Ishikawa (cell line): ENCODE measurements around the gene NOS3.

Experiments
- CEBPB ChIP-seq: IDR thresholded peaks from 2 replicates; pipeline ENCODE4 v1.6.1; 2012
- CREB1 ChIP-seq: IDR thresholded peaks from 2 replicates; pipeline ENCODE4 v1.6.1; 2012; ENCODE audit warnings: low read depth
- EGR1 ChIP-seq: IDR thresholded peaks from 2 replicates; pipeline ENCODE4 v1.6.1; 2012
- EP300 ChIP-seq: IDR thresholded peaks from 2 replicates; pipeline ENCODE4 v1.6.1; 2012; ENCODE audit warnings: borderline replicate concordance
- FOXM1 ChIP-seq: IDR thresholded peaks from 2 replicates; pipeline ENCODE4 v1.6.1; 2012; ENCODE audit warnings: low read depth, borderline replicate concordance
- MAX ChIP-seq: IDR thresholded peaks from 2 replicates; pipeline ENCODE4 v1.6.1; 2012
- NFIC ChIP-seq: IDR thresholded peaks from 2 replicates; pipeline ENCODE4 v1.6.1; 2012
- RAD21 ChIP-seq: IDR thresholded peaks from 2 replicates; pipeline ENCODE4 v1.6.1; 2012; ENCODE audit warnings: low read depth
- REST ChIP-seq: IDR thresholded peaks from 2 replicates; pipeline ENCODE4 v1.6.1; 2012; ENCODE audit warnings: low read depth, mild to moderate bottlenecking
- TAF1 ChIP-seq: IDR thresholded peaks from 2 replicates; pipeline ENCODE4 v1.6.1; 2012; ENCODE audit warnings: low read depth, mild to moderate bottlenecking
- TCF12 ChIP-seq: IDR thresholded peaks from 2 replicates; pipeline ENCODE4 v1.6.1; 2012; ENCODE audit warnings: low read depth
- TEAD4 ChIP-seq: IDR thresholded peaks from 2 replicates; pipeline ENCODE4 v1.6.1; 2012
- USF1 ChIP-seq: IDR thresholded peaks from 2 replicates; pipeline ENCODE4 v1.6.1; 2012
- YY1 ChIP-seq: IDR thresholded peaks from 2 replicates; pipeline ENCODE4 v1.6.1; 2012; ENCODE audit warnings: low read depth
- ZBTB7A ChIP-seq: IDR thresholded peaks from 2 replicates; pipeline ENCODE4 v1.6.1; 2012; ENCODE audit warnings: low read depth

Gene NOS3

GRCh38 chr7:150943453-150943814, 47.4 kb upstream of the NOS3 start:
- TF ChIP-seq NFIC, result no peak
- TF ChIP-seq YY1, result no peak
- TF ChIP-seq RAD21, result no peak
- no peak for TF ChIP-seq CREB1
- no peak for TF ChIP-seq CEBPB
- TF ChIP-seq MAX, result no peak

GRCh38 chr7:150944066-150945042, 46.5 kb upstream of the NOS3 start:
- no peak for TF ChIP-seq TEAD4
- no peak for TF ChIP-seq RAD21
- TF ChIP-seq USF1, result no peak
- no peak for TF ChIP-seq TCF12
- TF ChIP-seq YY1, result no peak
- no peak for TF ChIP-seq NFIC
- TF ChIP-seq REST, result no peak
- no peak for TF ChIP-seq CREB1
- TF ChIP-seq EP300, result no peak
- TF ChIP-seq MAX, result no peak
- no peak for TF ChIP-seq CEBPB

- no peak for TF ChIP-seq CREB1
- no peak for TF ChIP-seq USF1
- TF ChIP-seq TAF1, result no peak
- no peak for TF ChIP-seq EGR1
- TF ChIP-seq RAD21, result no peak
- no peak for TF ChIP-seq REST
- TF ChIP-seq CEBPB, result no peak
- TF ChIP-seq EP300, result no peak
- no peak for TF ChIP-seq TCF12
- no peak for TF ChIP-seq NFIC
- TF ChIP-seq TEAD4, result no peak
- TF ChIP-seq YY1, result no peak
Observed at GRCh38 chr7:150945171-150945852, 45.5 kb upstream of the NOS3 start.

GRCh38 chr7:150945853-150946420, 44.9 kb upstream of the NOS3 start:
- TF ChIP-seq TCF12, result no peak
- no peak for TF ChIP-seq TAF1
- no peak for TF ChIP-seq MAX
- no peak for TF ChIP-seq FOXM1
- TF ChIP-seq EP300, result no peak
- no peak for TF ChIP-seq REST
- TF ChIP-seq YY1, result no peak
- TF ChIP-seq TEAD4, result no peak
- no peak for TF ChIP-seq NFIC
- TF ChIP-seq USF1, result no peak
- TF ChIP-seq CREB1, result no peak
- no peak for TF ChIP-seq RAD21
- no peak for TF ChIP-seq ZBTB7A
- no peak for TF ChIP-seq EGR1
- TF ChIP-seq CEBPB, result no peak
